GM18511 (cell line): Measurements from ENCODE around the gene CXCL17.
"Not testable (repeated sequence)": the region's sequence is repeated elsewhere in the genome, so short reads cannot be mapped to it uniquely, and the experiment has no call there.

Source experiments
- ATAC-seq: cut with Tn5 transposase; IDR thresholded peaks from one replicate; pipeline ENCODE4 v1.9.1; 2021; ENCODE audit warnings: mild to moderate bottlenecking, moderate library complexity; ENCODE audit not compliant: unreplicated experiment

CXCL17 gene

GRCh38 chr19:42442833-42443232, at the start of gene CXCL17:
Gene CXCL17, minus strand, starts transcription at chr19:42442946. Its CDS starts 114 bp downstream, at chr19:42442832.
- no peak for ATAC-seq

GRCh38 chr19:42488783-42489521, 46.2 kb upstream of the CXCL17 start:
- ATAC-seq = no peak

GRCh38 chr19:42487798-42488178, 45.0 kb upstream of the CXCL17 start:
- no peak for ATAC-seq

GRCh38 chr19:42487032-42487797, 44.5 kb upstream of the CXCL17 start:
- no peak for ATAC-seq

- ATAC-seq = not testable (repeated sequence)
Measured at GRCh38 chr19:42485036-42485435, 42.3 kb upstream of the CXCL17 start.

- no peak for ATAC-seq
Measured at GRCh38 chr19:42480335-42481095, 37.8 kb upstream of the CXCL17 start.

- ATAC-seq = no peak
Measured at GRCh38 chr19:42479736-42480135, 37.0 kb upstream of the CXCL17 start.

- ATAC-seq = no peak
Measured at GRCh38 chr19:42478765-42479311, 36.1 kb upstream of the CXCL17 start.

GRCh38 chr19:42477933-42478332, 35.2 kb upstream of the CXCL17 start:
- no peak for ATAC-seq

- no peak for ATAC-seq
Measured at GRCh38 chr19:42477117-42477516, 34.4 kb upstream of the CXCL17 start.

GRCh38 chr19:42475366-42475765, 32.6 kb upstream of the CXCL17 start:
- ATAC-seq = no peak

- ATAC-seq = no peak
Measured at GRCh38 chr19:42474743-42475142, 32.0 kb upstream of the CXCL17 start.

GRCh38 chr19:42473686-42474085, 30.9 kb upstream of the CXCL17 start:
- no peak for ATAC-seq

- ATAC-seq = no peak
Measured at GRCh38 chr19:42472402-42473147, 29.8 kb upstream of the CXCL17 start.

- no peak for ATAC-seq
Measured at GRCh38 chr19:42471554-42472249, 29.0 kb upstream of the CXCL17 start.

GRCh38 chr19:42469311-42470235, 26.8 kb upstream of the CXCL17 start:
- ATAC-seq = no peak

- no peak for ATAC-seq
Measured at GRCh38 chr19:42468273-42468796, 25.6 kb upstream of the CXCL17 start.

- no peak for ATAC-seq
Measured at GRCh38 chr19:42467183-42467760, 24.5 kb upstream of the CXCL17 start.
